T-helper 2 cell (primary cell): Measurements from ENCODE around the gene APOO.
A peak's percentile ranks its signal among the peaks of the same experiment; 100 is the strongest.
"Not testable (repeated sequence)": the region's sequence is repeated elsewhere in the genome, so short reads cannot be mapped to it uniquely, and the experiment has no call there.

Source experiments
- DNase-seq, 5 experiments: peaks; one replicate each; pipeline versions ENCODE4 v3.0.0 to v3.0.0-alpha.2; 2012 to 2022

Gene APOO

DNA sequence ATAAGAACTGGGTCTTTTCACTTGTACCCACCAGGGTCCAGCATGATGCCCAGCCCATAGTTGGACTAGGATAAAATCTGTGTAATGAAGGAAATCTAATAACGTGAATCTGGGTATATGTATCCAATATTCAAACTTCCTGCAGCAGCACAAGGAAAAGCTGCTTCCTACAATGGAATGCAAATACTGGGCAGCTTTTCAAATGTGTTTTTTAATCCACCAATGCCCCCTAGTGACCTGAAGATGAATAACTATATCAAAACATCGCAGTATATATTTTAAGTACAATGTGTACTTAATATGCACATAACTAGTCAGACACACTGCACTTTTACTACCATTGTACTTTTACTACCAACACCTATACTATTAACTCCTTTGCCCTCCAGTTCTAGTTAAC lies 5.3 kb downstream of the APOO start:
- DNase-seq, result peak in 2 of 5 experiments; percentile 17 to 40

DNA sequence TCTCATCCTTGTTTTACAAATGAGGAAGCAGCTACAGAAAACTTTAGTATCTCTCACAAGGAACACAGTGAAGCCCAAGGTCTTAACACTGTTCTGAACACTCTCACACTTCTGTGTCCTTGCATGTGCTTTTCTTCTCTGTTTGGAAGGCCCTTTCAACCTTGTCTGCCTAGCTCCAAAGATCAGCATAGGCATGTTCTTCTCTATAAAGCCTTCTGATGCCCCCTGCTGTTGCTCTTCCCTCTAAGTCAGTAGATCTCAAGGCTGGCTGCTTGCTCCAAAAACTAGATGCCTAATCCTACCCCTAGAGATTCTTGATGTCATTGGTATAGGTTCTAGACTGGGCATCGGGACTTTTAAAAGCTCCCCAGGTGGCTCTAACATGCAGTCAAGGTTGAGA lies 5.9 kb downstream of the APOO start:
- peak in 2 of 5 experiments; percentile 3 to 80 for DNase-seq

- DNase-seq, result peak in 1 of 5 experiments; percentile 33
These were observed 6.7 kb downstream of the APOO start for GRCh38 chrX:23901060-23901459.

DNA sequence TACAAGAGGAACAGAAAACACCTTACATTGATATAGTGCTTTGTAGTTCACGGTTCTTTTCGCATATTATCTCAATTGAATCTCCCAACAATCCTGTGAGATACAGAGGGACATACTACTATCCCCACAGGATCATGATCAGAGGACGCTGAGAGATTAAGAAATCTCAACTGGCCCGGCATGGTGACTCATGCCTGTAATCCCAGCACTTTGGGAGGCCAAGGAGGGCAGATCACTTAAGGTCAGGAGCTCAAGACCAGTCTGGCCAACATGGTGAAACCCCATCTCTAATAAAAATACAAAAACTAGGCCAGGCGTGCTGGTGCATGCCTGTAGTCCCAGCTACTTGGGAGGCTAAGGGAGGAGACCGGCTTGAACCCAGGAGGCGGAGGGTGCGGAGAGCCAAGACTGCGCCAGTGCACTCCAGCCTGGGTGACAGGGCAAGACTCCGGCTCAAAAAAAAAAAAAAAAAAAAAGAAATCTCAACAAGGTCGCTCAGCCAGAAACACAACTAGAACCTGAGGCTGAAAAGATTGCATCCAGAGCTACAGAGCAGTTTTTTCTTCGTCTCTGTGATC lies 7.4 kb downstream of the APOO start:
- DNase-seq, result no peak

DNA sequence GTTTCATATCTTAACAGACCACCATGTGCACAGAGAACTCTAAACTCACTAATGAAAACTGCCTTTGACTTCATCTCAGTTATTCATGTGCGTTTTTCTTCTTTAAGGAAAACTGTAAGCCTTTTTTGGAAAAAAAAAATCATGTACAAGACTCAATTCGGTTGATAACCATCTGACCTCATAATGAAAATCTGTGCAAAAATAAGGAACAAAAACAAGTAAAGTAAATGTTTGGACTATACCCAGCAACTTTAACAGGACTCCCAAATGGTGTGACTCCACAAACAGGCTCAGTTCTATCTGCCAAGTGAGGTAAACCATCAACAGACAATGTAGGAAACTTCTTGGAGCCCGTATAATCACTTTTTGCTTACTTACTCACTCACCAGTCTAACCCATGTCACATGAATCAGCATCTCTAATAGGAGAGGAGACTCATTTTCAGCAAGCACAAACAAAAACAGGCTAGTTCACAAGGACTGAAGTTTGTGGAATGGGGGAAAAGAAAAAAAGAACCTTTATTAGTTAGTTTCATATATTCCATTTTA lies 9.3 kb downstream of the APOO start:
- no peak for DNase-seq

GRCh38 chrX:23896981-23897380 lies 10.8 kb downstream of the APOO start:
- DNase-seq, result peak in 1 of 5 experiments; percentile 38

DNA sequence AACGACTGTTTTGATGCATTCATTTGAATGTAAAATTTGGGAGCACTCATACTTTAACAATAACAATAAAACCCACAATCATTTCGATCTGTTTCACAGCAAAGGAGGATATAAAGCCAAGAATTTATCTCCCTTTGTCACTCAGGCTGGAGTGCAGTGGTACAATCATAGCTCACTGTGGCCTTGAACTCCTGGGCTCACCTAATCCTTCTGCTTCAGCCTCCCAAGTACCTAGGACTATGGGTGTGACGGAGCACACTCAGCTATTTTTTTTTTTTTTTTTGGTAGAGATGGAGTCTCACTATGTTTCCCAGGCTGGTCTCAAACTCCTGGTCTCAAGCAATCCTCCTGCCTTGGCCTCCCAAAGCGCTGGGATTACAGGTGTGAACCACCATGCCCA lies 11.2 kb downstream of the APOO start:
- DNase-seq, result not testable (repeated sequence)

- DNase-seq, result not testable (repeated sequence)
These were observed 12.7 kb downstream of the APOO start for GRCh38 chrX:23894993-23895392.

DNA sequence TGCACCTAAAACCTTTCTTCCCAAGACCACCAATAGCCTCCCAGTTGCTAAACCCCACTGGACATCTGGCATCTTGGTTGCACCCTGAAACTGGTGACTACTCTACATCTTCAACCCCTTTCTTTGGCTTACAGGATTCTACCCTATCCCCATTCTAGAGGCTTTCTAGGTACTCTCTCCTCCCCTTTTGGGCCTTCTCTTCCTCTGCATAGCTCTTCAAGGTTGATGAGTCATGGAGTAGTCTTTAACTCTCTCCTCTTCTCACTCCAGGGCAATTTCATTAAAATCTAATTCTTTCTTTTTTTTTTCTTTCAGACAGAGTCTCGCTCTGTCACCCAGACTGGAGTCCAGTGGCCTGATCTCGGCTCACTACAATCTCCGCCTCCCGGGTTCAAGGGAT lies 16.8 kb downstream of the APOO start:
- DNase-seq, result no peak

- no peak for DNase-seq
These were observed 18.7 kb downstream of the APOO start for GRCh38 chrX:23888887-23889501.

- no peak for DNase-seq
These were observed 19.8 kb downstream of the APOO start for GRCh38 chrX:23887918-23888317.

DNA sequence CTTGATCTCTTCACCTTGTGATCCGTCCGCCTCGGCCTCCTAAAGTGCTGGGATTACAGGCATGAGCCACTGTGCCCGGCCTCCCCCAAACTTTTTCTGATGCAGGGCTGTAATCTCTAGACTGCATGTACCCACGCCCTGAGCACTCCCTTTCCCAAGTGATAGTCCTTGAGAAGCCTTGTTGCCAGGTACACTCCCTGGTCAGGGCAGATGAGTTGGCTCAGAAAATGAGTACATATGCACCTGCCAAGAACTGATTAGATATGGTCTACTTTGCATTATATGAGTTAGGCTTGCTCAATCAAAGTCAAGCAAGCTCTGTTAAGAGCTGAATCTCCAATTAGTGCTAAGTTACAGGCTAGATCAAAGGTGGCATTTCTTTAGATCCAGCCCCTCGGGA lies 20.3 kb downstream of the APOO start:
- DNase-seq, result no peak

DNA sequence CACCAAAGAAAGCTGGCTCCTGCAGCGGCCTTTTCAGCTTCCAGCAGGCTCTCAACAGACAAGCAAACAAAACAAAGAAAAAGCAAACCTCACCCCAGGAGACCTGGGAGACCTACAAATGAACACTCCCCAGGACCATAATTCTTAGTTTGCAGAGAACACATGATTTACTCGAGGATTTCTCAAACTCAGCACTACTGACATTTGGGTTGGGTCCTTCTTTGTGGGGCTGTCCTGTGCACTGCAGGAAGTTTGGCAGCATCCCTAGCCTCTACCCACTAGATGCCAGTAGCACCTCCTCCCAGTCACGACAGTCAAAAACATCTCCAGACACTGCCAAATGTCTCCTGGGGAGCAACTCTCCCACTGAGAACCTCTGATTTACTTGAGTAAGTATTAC lies 21.9 kb downstream of the APOO start:
- DNase-seq, result no peak

DNA sequence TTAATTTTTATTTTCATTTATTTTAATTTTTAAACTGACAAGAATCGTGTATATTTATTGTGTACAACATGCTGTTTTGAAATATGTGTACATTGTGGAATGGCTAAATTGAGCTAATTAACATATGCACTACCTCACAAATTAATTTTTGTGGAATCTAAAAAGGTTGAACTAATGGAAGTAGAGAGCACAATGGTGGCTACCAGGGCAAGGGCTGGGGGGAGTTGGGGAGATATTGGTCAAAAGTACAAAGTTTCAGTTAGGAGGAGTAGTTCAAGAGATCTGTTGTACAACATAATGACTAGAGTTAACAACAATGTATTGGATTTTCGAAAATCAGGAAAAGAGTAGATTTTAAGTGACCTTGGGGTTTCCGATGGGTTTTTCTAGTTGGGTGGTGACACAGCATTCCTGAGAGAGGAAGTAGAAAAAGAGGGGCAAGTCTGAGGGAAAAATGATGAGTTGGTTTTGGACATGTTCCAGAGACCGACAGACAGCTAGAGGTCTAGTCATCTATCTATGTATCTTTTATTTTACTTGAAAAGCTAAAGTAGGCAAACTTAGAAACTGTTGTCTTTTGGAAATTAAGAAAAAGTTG lies 23.2 kb downstream of the APOO start:
- DNase-seq, result no peak

GRCh38 chrX:23883737-23884354 lies 23.9 kb downstream of the APOO start:
- DNase-seq, result no peak

DNA sequence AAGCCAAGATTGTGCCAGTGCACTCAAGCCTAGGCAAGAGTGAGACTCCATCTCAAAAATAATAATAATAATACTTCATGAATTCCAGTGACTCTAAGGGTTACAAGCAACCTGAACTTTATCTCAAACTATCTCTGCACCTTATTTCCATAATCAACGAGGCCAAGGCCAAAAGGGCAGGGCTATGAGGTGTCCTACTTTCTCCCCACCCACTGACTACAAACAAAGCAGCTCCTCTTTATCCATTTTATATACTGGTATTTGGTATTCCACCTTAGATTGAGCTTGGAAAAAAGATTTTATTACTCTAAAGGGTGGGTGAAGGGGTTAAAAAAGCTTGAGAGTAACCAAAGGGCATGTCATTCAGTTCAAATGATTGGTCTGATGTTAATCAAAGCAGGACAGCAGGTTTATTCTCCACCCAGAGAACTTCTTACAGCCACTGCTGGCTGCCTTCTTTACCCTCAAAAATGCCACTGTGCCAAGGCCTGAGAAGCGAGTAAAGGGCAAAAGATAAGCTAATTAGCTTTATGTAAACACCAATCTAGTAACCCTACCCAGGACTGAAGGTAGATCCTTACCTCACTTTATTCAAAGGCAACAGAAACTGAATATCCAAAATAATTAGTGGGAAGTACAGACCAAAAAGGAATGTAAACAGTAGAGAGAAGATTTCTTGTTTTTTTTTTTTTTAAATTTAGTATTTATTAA lies 28.2 kb downstream of the APOO start:
- no peak for DNase-seq

DNA sequence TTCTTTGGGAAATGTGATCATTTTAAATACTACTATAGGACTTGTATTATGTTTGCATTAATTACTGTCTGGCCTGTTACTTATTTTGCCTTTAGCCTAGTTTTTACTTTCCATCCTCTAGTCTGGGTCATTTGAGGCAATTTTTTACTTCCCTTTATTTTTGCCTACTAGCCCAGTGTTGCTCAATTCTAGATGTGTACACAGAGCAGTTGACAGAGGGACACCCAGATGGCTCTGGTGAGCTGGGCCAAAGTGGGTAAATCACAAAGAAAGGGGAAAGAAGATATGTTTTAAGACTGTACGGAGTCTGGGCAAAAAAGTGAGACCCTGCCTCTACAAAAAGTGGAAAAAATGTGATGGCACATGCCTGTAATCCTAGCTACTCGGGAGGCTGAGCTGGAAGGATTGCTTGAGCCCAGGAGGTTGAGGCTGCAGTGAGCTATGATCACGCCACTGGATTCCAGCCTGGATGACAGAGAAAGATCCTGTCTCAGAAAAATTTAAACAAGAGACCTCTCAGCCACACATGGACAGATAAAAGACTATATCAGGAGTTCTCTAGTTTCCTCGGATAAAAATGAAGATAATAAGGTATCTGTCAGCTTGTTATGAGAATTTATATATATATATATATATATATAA lies 35.7 kb downstream of the APOO start:
- no peak for DNase-seq

GRCh38 chrX:23870041-23870440 lies 37.7 kb downstream of the APOO start:
- DNase-seq, result no peak

DNA sequence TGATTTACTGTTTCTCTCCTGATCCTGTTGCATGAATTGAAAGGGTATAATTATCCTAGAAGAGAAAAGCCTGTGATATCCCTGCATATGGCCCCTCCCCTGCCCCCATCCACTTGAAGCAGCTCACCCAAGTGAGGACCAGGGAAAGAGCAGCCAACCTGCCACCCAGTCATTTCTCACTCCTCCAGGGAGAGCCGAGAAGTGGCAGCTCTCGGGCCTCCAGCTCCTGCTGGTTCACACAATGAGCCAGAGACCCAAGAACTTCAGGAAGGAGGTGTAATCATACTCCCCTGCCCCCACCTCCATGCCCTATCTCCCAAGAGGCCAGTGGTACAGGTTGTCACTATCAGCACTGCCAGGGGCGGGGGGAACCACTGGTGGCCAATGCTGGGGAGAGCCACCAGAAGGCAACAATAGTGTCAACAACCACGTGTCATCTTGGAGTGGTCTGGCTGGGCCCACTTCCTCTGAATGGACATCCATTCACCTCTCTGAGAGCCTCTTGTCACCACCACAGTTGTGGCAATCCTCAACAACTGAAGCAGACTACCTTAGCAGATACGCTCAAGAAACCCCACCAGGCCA lies 42.9 kb downstream of the APOO start:
- no peak for DNase-seq

GRCh38 chrX:23861952-23862351 lies 45.8 kb downstream of the APOO start:
- not testable (repeated sequence) for DNase-seq

DNA sequence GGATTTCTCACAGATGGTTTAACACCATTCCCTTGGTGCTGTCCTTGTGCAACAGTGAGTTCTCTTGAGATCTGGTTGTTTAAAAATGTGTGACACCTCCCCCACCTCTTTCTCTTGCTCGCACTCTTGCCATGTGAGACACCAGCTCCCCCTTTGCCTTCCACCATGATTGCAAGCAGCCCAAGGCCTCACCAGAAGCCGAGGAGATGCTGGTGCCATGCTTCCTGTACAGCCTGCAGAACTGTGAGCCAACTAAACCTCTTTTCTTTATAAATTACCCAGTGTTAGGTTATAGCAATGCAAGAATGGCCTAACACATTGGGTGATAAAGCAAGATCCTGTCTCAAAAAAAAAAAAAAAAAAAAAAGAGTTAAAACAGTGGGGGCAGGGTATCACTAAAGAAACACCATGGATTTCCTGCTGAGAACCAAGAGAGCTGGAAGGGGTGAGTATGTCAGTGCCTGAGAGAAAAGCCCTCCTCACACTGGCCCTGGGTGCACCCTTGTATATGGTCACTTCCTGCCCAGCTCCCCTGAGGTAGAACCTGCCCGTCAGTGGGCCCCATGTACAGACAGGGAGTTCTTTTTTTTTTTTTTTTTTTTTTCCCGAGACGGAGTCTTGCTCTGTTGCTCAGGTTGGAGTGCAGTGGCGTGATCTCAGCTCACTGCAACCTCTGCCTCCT lies 46.4 kb downstream of the APOO start:
- peak in 1 of 5 experiments; percentile 3 for DNase-seq

- DNase-seq, result not testable (repeated sequence)
These were observed 48.5 kb downstream of the APOO start for GRCh38 chrX:23859238-23859637.
